ENCODE measurements around the gene CTBP1.
"Not testable (repeated sequence)": the region's sequence is repeated elsewhere in the genome, so short reads cannot be mapped to it uniquely, and the experiment has no call there.

The CTBP1 gene

GRCh38 chr4:1239141-1239949 is 9.6 kb downstream of the CTBP1 start:
- Histone ChIP-seq H3K27me3 (ENCODE audit: low read depth, low read length) (no peaks in the 10 kb centered on the region), H3K79me2 (ENCODE audit: low read length) (peaks cover 54% of the 10 kb centered on the region), H3K9me3 (ENCODE audit: insufficient read depth, low read length) (no peaks in the 10 kb centered on the region), H3K4me2 (ENCODE audit: low read length) (no peak overlapping the region), H2AFZ (ENCODE audit: low read depth, low read length) (no peak overlapping the region), H3K36me3 (replicated peaks; ENCODE audit: low read depth, low read length) (peaks cover 18% of the 10 kb centered on the region), H3K27ac (ENCODE audit: low read length) (no peak overlapping the region), H3K4me3 (ENCODE audit: low read length) (no peak overlapping the region), H3K9ac (ENCODE audit: low read length) (no peak overlapping the region), H4K20me1 (ENCODE audit: insufficient read depth, low read length) (peaks cover 53% of the 10 kb centered on the region), H3K4me1 (ENCODE audit: low read length) (no peaks in the 10 kb centered on the region)
- TF ChIP-seq CTCF (IDR thresholded peaks at IDR 0.05; ENCODE audit: low read depth, low read length) (no peak), EZH2phosphoT487 (IDR thresholded peaks at IDR 0.05; ENCODE audit: low read depth) (no peak)

- Histone ChIP-seq H3K27me3 (ENCODE audit: low read depth, low read length) (no peaks in the 10 kb centered on the region), H3K36me3 (replicated peaks; ENCODE audit: low read depth, low read length) (peaks cover 22% of the 10 kb centered on the region), H3K4me2 (ENCODE audit: low read length) (no peak overlapping the region), H3K9ac (ENCODE audit: low read length) (no peak overlapping the region), H4K20me1 (ENCODE audit: insufficient read depth, low read length) (peaks cover 46% of the 10 kb centered on the region), H3K9me3 (ENCODE audit: insufficient read depth, low read length) (no peaks in the 10 kb centered on the region), H2AFZ (ENCODE audit: low read depth, low read length) (no peak overlapping the region), H3K79me2 (ENCODE audit: low read length) (peaks cover 47% of the 10 kb centered on the region), H3K4me1 (ENCODE audit: low read length) (no peaks in the 10 kb centered on the region), H3K4me3 (ENCODE audit: low read length) (no peak overlapping the region), H3K27ac (ENCODE audit: low read length) (no peak overlapping the region)
- TF ChIP-seq CTCF (IDR thresholded peaks at IDR 0.05; ENCODE audit: low read depth, low read length) (no peak), EZH2phosphoT487 (IDR thresholded peaks at IDR 0.05; ENCODE audit: low read depth) (no peak)
These were observed 10.3 kb downstream of the CTBP1 start for GRCh38 chr4:1238676-1239000.

- Histone ChIP-seq H3K27ac (ENCODE audit: low read length) (no peak overlapping the region), H3K27me3 (ENCODE audit: low read depth, low read length) (no peaks in the 10 kb centered on the region), H4K20me1 (ENCODE audit: insufficient read depth, low read length) (peaks cover 41% of the 10 kb centered on the region), H3K9me3 (ENCODE audit: insufficient read depth, low read length) (no peaks in the 10 kb centered on the region), H2AFZ (ENCODE audit: low read depth, low read length) (no peak overlapping the region), H3K4me3 (ENCODE audit: low read length) (no peak overlapping the region), H3K9ac (ENCODE audit: low read length) (no peak overlapping the region), H3K4me2 (ENCODE audit: low read length) (no peak overlapping the region), H3K79me2 (ENCODE audit: low read length) (peaks cover 42% of the 10 kb centered on the region), H3K4me1 (ENCODE audit: low read length) (no peaks in the 10 kb centered on the region), H3K36me3 (replicated peaks; ENCODE audit: low read depth, low read length) (peaks cover 26% of the 10 kb centered on the region)
- no peak for TF ChIP-seq CTCF (IDR thresholded peaks at IDR 0.05; ENCODE audit: low read depth, low read length)
- no peak for TF ChIP-seq EZH2phosphoT487 (IDR thresholded peaks at IDR 0.05; ENCODE audit: low read depth)
These were observed 10.8 kb downstream of the CTBP1 start for GRCh38 chr4:1237981-1238675.

GRCh38 chr4:1237261-1237660 is 11.7 kb downstream of the CTBP1 start:
- not testable (repeated sequence) for H3K9me3 ChIP-seq (ENCODE audit: insufficient read depth, low read length); H3K4me3 ChIP-seq (ENCODE audit: low read length); H3K4me2 ChIP-seq (ENCODE audit: low read length); H3K9ac ChIP-seq (ENCODE audit: low read length); H3K27me3 ChIP-seq (ENCODE audit: low read depth, low read length); H3K27ac ChIP-seq (ENCODE audit: low read length); H2AFZ ChIP-seq (ENCODE audit: low read depth, low read length); H3K4me1 ChIP-seq (ENCODE audit: low read length)
- Histone ChIP-seq H3K36me3 (replicated peaks; ENCODE audit: low read depth, low read length) (peaks cover 33% of the 10 kb centered on the region), H4K20me1 (ENCODE audit: insufficient read depth, low read length) (peaks cover 37% of the 10 kb centered on the region), H3K79me2 (ENCODE audit: low read length) (peaks cover 34% of the 10 kb centered on the region)

GRCh38 chr4:1236836-1237235 is 12.1 kb downstream of the CTBP1 start:
- not testable (repeated sequence) for H3K4me1 ChIP-seq (ENCODE audit: low read length); H3K9me3 ChIP-seq (ENCODE audit: insufficient read depth, low read length); H3K4me3 ChIP-seq (ENCODE audit: low read length); H2AFZ ChIP-seq (ENCODE audit: low read depth, low read length); H3K27ac ChIP-seq (ENCODE audit: low read length); H3K27me3 ChIP-seq (ENCODE audit: low read depth, low read length); H3K4me2 ChIP-seq (ENCODE audit: low read length); H3K9ac ChIP-seq (ENCODE audit: low read length)
- Histone ChIP-seq H3K79me2 (ENCODE audit: low read length) (peaks cover 29% of the 10 kb centered on the region), H3K36me3 (replicated peaks; ENCODE audit: low read depth, low read length) (peaks cover 33% of the 10 kb centered on the region), H4K20me1 (ENCODE audit: insufficient read depth, low read length) (peaks cover 33% of the 10 kb centered on the region)
